T-helper 1 cell treated with Interleukin-12 subunit alpha and Interleukin-12 subunit beta and Interleukin-4 antibody, amounts not matched to agents 30 μg/mL and 1 μg/mL, for 36 hours (primary cell): ENCODE results near the gene IPCEF1.

Experiments
- H3K27ac Mint-ChIP-seq: one replicate; pipeline ENCODE4 v1.8.0; 2021; ENCODE audit warnings: mild to moderate bottlenecking, mixed read lengths
- H3K27me3 Mint-ChIP-seq: one replicate; pipeline ENCODE4 v1.8.0; 2021; ENCODE audit warnings: low read depth, mixed read lengths
- H3K36me3 Mint-ChIP-seq: one replicate; pipeline ENCODE4 v1.8.0; 2021; ENCODE audit warnings: low read depth, mixed read lengths
- H3K4me1 Mint-ChIP-seq: one replicate; pipeline ENCODE4 v1.8.0; 2021; ENCODE audit warnings: low read depth, mixed read lengths
- H3K4me3 Mint-ChIP-seq: one replicate; pipeline ENCODE4 v1.8.0; 2021; ENCODE audit warnings: mild to moderate bottlenecking, moderate library complexity, mixed read lengths
- H3K9me3 Mint-ChIP-seq: one replicate; pipeline ENCODE4 v1.8.0; 2021; ENCODE audit warnings: mixed read lengths

IPCEF1 gene

GRCh38 chr6:154112181-154112809 lies 244.3 kb downstream of the IPCEF1 start:
- H3K36me3 Mint-ChIP-seq = no peaks in the 10 kb centered on the region
- H3K27ac Mint-ChIP-seq = no peak overlapping the region
- H3K9me3 Mint-ChIP-seq = no peaks in the 10 kb centered on the region
- H3K4me1 Mint-ChIP-seq = no peaks in the 10 kb centered on the region
- H3K27me3 Mint-ChIP-seq = no peaks in the 10 kb centered on the region
- H3K4me3 Mint-ChIP-seq = no peak overlapping the region

GRCh38 chr6:154111025-154111424 lies 245.6 kb downstream of the IPCEF1 start:
- H3K36me3 Mint-ChIP-seq = no peaks in the 10 kb centered on the region
- no peak overlapping the region for H3K27ac Mint-ChIP-seq
- H3K4me3 Mint-ChIP-seq = no peak overlapping the region
- H3K9me3 Mint-ChIP-seq = no peaks in the 10 kb centered on the region
- no peaks in the 10 kb centered on the region for H3K4me1 Mint-ChIP-seq
- H3K27me3 Mint-ChIP-seq = no peaks in the 10 kb centered on the region

GRCh38 chr6:154106251-154106650 lies 250.4 kb downstream of the IPCEF1 start:
- no peaks in the 10 kb centered on the region for H3K36me3 Mint-ChIP-seq
- no peak overlapping the region for H3K4me3 Mint-ChIP-seq
- no peaks in the 10 kb centered on the region for H3K27me3 Mint-ChIP-seq
- no peaks in the 10 kb centered on the region for H3K9me3 Mint-ChIP-seq
- H3K4me1 Mint-ChIP-seq = no peaks in the 10 kb centered on the region
- no peak overlapping the region for H3K27ac Mint-ChIP-seq
